Stimulated activated CD4-positive, alpha-beta T cell treated with anti-CD3 and anti-CD28 coated beads, TNF-alpha, amount 100 ng/mL, for 48 hours (primary cell): ENCODE data around the gene CSRNP2.
"Not testable (repeated sequence)": the region's sequence is repeated elsewhere in the genome, so short reads cannot be mapped to it uniquely, and the experiment has no call there.

ENCODE experiments used
- DNase-seq, 3 donors: peaks; one replicate each; pipeline ENCODE4 v3.0.0-alpha.2; 2020; ENCODE audit warnings: low read depth in 3 of 3

The CSRNP2 gene, protein sequence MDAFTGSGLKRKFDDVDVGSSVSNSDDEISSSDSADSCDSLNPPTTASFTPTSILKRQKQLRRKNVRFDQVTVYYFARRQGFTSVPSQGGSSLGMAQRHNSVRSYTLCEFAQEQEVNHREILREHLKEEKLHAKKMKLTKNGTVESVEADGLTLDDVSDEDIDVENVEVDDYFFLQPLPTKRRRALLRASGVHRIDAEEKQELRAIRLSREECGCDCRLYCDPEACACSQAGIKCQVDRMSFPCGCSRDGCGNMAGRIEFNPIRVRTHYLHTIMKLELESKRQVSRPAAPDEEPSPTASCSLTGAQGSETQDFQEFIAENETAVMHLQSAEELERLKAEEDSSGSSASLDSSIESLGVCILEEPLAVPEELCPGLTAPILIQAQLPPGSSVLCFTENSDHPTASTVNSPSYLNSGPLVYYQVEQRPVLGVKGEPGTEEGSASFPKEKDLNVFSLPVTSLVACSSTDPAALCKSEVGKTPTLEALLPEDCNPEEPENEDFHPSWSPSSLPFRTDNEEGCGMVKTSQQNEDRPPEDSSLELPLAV

DNA sequence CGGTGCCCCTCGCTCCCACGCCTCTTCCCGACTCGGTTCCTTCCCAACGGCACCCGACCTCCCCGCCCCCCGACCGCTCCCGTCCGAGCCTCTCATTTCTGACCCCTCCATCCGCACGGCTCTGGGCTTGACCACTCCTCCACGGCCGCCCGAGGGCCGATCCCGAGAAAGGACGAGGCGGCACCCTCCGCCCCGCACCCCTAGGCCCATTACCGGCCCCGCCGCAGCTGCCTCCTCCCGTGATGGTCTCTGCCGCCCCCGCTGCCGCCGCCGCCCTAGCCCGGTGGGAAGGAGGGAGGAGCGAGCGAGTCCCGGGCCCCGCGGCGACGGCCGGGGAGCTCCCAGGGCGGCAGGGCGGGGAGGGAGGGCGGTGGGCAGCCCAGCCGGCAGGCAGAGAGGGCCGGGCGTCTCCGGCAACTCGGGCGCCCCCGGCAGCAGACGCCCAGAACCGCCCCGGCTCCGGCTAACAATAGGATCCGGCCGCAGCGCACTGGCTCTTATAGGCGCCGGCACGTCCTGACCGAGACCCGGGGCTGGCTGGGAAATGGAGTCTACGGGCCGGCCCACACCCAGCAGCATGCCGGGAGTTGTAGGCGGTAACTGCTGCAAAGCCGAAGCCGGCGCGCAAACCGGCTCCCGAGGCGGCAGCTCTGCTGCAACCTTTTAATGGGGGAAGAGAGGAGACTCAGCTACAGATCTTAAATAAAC, at the start of gene CSRNP2:
TSS of gene CSRNP2 (minus strand) at position 471 of the 708 bp plus-strand sequence. CDS start 7,035 bp downstream, outside the sequence.
- peak; percentile 90 to 94 (median 93) for DNase-seq

DNA sequence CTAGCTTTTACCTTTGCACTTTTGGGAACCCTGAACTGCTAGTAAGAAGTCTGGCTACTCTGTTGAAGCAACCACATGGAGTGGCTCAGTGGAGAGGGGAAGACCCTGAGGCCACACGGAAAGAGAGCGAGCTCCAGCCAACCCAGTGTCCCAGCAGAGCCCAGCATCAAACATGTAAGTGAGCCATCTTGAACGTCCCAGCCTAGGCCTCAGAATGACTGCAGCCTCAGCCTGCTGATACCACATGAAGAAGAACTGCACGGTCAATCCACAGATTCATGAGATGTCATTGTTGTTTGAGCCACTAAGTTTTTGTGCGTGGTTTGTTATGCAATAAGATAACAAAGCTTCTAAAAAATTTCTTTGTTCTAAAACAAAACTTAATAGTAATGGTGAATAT, 49.3 kb upstream of the CSRNP2 start:
- no peak for DNase-seq

DNA sequence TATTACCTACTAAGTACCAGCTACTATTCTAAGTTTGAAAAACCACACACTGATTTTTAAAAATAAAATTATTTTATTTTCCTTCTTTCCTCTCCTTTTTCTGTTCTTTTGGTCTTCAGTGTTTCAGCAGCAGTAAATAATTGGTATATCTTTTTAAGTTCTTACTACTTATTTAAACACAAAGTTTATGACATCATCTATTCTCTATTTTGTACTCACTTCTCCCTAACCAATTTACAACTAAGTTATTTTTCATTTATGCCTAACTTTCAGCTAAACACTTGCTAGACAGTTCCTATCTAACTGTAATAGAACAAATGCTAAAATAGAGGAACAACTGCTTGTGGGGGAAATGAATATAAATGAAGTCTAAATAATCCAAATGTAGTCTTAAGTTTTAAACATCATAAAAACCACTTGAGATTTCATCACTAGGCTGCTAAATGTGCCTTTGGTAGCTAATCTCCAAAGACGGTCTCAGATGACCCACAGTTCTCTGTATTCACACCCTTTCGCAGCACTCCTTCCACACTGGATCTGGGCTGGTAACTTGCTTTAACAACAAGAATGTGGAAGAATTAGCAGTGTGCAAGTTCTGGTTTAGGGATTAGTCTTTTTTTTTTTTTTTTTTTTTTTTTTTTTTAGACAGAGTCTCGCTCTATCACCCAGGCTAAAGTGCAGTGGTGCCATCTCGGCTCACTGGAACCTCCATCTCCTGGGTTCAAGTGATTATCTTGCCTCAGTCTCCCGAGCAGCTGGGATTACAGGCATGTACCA, 48.5 kb upstream of the CSRNP2 start:
- DNase-seq: no peak

DNA sequence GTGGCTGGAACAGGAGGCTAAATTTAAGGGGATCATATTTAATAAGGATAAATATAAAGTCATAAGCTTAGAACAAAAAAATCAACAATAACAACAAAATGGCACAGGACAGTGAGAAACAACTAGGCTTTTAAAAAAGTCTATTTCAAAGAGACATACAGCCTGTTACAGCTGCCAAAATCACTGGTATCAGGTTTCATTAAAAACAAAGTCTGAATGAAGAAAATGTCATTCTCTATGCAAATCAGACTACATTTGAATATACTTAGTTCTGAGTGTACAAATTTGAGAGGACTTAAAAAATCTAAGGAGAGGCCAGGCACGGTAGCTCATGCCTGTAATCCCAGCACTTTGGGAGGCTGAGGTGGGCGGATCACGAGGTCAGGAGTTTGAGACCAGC, 45.5 kb upstream of the CSRNP2 start:
- DNase-seq: no peak

DNA sequence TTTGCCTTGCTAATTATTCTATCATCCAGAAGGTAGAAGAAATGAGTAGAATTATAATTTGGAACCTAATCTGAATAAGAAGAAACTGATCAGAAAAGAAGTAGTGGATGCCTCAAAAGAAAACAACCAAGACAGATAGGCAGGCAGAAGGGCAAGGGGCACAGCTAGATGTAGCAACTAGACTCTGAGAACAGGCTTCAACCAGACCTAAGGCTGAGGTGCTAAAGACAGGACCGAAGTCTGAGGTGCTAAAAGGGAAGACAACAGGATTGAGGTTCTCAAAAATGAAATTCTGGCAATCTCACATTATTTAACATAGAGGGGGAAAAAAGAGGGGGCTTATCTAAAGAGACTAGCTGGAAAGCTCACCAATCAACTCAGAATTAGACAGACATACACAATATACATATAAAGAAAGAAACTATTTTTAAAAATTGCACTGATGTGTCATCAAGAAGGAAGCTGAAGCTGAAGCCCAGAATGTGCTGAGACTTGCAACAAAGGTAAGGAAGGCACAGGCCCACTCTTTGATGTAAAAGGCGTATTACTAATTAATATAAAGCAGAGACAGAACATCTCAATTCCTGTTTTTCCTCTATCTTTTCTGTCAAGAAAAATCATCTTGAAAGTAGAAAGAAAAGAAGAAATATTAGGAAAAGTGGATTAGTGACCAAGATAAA, 43.8 kb upstream of the CSRNP2 start:
- no peak for DNase-seq

DNA sequence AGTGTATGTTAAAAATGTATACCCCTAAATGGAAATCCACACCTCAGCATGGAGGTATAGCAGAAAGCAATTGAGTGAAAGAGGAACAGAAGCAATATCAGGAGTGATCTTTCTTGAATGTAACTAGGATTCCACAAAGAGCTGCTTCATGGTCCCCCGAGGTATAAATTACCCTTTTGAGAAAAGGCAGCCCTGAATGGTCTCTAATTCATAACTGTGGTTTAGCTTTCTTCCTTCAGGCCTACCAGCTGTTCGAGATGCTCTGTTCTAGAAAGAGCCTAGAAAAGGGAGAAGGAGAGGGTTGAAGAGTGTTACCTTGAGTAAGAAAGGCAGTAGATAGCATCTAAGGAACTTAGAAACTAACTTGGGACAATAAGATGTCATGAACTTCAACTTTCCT, 42.9 kb upstream of the CSRNP2 start:
- no peak for DNase-seq

DNA sequence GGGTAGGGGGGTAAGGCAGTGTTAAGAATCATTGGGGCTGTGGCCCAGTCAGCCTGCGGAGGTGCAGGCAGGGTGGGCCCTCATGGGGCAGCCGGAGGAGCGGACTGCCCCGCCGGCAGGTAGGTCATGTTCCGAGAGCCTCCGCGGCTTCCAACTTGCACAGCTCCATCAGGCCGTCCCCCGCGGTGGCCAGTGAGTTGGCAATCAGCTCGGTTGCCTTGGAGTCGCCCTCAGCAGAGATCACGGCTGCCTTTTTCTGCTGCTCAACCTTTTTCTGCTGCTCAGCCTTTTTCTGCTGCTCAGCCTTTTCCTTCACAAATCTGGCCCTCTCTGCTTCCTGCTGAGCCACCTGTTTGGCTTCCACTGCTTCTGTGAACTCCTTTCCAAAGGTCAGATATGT, 41.1 kb upstream of the CSRNP2 start:
- DNase-seq: no peak

DNA sequence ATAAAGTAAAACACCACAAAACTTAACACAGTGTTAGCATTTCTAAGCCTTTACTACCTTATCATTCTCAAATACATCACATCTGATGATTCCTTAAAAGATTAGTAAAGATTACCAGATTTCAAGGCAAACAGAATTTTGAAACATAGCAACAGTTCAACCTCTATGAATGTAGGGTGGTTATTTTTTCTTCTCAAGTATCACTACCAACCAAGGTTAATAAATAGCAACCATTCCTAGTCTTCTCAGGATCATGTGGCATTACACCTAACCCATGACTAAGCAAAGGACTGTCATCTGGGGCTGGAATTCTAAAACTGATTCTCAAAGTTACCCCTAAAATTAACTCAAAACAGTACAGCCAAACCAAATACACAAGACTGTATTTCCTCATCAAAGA, 39.4 kb upstream of the CSRNP2 start:
- DNase-seq: no peak

DNA sequence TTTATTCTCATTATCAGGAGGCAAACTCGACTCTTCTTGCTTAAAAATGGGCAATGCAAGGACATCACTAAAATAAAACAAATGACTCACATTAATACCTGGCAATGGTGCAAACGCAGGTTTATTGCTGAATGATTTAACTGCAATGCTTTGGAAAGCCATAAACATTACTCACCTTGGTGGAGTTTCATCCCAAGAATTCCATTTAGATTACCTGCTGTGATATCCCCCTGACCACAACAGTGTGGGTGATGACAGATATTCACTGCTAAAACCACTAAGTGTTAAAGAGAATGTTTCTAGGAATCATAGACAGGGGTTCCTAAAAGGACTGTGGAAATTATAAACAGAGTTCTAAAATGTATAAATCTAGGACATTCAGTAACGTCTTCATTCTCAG, 35.3 kb upstream of the CSRNP2 start:
- DNase-seq: no peak

DNA sequence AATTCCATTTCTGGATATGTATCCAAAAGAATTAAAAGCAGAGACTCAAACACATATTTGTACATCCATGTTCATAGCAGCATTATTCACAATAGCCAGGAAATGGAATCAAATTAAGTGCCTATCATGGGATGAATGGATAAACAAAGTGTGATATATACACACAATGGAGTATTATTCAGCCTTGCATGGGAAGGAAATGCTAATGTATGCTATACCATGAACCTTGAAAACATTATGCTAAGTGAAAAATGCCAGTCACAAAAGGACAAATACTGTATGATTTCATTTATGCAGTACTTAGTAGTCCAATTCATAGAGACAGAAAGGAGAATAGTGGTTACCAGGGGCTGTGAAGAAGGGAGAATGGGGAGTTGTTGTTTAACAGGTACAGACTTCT, 32.1 kb upstream of the CSRNP2 start:
- no peak for DNase-seq

DNA sequence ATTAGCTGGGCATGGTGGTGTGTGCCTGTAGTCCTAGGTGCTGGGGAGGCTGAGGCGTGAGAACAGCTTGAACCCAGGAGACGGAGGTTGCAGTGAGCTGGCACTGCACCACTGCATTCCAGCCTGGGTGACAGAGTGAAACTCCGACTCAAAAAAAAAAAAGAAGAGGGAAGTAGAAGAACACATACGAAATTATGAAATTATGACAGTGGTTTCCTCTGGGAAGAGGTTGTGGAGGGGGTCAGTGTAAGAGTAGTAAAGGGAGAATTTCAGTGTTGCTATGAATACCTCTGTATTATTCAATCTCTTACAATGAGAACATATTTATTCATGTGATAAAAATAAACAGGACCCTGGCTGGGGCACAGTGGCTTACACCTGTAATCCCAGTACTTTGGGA, 24.7 kb upstream of the CSRNP2 start:
- no peak for DNase-seq

DNA sequence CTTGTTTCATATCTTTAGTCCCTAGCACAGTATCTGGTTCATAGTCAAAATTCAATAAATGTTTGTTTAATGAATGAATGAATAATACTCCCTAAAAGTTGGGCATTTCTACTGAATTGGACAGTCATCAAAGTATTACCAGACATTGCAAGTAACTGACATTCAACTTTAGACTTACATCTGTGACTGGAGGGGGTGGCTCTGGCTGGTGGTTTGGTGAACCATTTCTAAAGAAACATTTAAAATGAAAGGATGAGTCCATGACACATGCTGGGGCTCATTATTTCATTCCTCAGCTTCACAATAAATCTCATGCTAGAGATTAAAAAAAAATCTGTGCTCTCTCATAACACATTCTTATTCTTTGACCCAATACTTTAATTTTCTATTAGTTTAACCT, 20.6 kb upstream of the CSRNP2 start:
- peak in 1 of 3 donors; percentile 24 for DNase-seq

DNA sequence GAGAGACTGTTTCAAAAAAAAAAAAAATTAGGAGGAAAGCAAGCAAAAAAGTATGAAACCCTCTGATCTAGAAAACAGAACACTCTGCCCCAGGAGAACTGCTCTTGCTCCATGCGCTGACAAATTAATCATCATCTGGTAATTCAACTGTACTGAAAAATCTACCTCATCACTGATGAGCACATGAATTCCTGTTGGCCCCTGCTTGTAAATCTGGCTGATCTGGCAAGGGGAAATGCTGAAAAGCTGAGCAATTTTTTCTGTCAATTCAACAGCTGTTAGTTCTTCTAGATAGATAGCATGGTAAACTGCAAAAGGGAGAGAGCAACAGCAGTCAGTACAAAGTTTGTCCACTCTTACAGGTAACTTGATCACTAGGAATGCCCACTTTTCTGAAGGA, 15.2 kb upstream of the CSRNP2 start:
- DNase-seq: no peak

DNA sequence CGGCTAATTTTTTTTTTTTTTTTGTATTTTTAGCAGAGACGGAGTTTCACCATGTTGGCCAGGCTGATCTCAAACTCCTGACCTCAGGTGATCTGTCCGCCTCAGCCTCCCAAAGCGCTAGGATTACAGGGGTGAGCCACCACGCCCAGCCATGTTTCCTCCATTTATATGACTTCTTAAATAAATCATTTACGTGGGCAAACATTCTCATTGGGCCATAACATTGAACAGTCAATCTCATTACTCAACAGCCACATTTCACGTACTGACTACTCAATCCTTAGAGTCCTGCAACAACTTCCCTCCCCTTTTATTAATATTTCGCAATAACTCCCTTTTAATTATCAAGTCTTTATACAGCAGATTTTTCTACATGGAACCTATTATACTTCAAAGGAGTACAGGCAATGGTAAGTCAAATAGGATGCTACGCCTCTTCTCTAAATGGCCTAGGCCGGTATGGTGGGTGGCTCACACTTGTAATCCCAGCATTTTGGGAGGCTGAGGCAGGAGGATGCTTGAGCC, 7.4 kb upstream of the CSRNP2 start:
- no peak for DNase-seq

DNA sequence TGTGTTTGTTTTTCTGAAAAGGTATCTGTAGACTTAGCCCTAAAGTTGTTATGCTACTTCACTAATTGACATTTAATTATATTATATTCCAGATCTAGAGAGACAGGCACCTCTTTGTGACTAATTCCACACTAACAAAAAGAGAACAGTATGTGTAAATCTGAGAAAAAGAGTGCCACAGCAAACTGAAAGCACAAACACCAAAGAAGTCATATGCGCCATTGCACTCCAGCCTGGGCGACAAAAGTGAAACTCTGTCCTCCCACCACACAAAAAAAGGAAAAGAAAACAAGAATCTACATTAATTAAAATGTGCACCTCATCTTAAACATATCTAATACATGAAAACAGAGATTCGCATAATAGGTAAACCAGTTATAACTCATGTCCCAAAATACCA, 4.4 kb upstream of the CSRNP2 start:
- DNase-seq: peak in 1 of 3 donors; percentile 9

DNA sequence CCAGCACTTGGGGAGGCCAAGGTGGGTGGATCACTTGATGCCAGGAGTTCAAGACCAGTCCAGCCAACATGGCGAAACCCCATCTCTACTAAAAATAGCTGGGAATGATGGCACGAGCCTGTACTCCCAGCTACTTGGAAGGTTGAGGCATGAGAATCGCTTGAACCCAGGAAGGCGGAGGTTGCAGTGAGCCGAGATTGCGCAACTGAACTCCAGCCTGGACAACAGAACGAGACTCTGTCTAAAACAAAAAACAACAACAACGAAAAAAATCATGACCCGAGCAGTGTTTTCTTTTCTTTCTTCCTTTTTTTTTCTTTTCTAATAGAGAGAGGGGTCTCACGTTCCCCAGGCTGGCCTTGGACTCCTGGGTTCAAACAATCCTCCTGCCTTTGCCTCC, 3.5 kb upstream of the CSRNP2 start:
- DNase-seq: no peak

DNA sequence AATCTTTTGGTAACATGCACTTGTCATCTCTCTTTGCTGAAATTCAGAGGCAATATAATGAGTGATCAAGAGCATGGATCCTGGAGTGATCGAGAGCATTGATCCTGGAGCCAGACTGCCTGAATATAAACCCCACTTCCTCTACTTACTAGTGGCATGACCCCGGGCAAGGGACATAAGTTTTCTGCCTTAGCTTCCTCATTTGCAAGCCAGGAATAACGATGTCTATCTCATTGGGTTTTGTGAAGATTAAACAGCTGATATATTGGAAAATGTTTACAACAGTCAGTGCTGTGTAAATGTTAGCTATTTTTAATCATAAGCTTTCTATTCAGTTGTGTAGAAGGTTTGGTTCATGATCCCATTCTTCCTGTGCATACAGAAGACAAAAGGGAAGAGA, 2.4 kb upstream of the CSRNP2 start:
- no peak for DNase-seq

DNA sequence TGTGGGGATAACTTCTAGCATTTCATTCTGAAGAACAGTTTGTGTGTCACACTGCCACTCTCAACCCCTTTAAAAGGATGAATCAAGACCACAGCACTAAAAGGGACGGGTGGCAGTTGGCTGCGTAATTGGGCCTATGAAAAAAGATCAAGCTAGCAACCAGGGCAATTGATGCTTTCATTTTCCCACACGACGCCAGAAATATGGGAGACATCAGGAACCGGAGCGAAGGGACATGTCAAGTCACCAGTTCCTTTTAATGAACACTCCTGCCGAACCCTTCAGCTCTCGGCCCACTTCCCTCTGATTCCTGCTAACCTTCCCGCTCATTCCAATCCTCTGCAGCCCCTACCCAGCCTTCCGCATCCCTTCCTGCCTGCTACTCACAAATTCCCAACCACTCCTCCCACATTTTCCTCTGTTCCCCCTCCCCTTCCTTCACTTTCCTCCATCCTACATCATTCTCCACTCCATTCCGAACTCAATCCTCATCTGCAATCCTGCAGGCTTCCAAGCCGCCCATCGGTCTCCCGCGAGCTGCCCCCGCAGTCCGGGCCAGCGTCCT, 753 bp downstream of the CSRNP2 start:
- peak in 1 of 3 donors; percentile 6 for DNase-seq

DNA sequence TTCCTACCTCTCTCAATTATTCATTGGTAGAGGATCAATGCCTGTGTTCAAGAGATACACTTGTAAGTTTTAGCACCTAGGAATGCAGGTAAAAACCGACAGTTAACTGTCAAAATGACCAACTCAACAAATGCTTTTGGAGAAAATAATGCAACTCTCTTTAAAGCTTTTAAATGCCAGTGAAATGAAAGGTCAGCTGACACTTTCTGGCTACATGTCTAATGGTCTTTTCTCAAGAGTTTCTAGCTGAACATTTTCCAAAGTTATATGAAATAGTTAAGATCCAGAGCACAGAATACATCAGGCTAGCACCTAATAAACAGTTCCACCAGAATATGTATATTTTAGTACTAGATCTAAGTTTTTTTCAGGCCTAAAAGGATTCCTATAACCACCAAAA, 2.0 kb downstream of the CSRNP2 start:
- DNase-seq: no peak

DNA sequence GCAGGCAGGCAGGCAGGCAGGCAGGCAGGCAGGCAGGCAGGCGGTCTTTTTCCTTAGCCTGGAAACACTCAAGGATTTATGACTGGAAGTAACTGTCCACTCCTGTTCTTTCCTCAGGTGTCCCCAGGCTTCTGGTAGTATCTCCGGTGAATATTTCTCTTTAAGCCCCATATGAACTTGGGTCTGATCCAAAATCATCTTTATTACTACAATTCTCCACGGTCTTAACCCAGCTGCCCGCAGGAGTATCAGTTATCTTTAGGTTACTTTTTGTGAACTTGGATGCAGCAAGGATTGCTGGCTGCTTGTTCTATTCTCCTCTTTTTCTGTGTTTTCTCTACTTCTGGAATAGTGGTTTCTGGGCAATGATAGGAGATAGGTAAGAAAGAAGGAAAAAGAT, 3.3 kb downstream of the CSRNP2 start:
- DNase-seq: no peak

DNA sequence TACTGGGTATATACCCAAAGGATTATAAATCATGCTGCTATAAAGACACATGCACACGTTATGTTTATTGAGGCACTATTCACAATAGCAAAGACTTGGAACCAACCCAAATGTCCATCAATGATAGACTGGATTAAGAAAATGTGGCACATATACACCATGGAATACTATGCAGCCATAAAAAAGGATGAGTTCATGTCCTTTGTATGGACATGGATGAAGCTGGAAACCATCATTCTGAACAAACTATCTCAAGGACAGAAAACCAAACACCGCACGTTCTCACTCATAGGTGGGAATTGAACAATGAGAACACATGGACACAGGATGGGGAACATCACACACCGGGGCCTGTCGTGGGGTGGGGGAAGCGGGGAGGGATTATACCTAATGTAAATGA, 4.5 kb downstream of the CSRNP2 start:
- DNase-seq: not testable (repeated sequence)
